ENCODE measurements around the gene MED8.

The MED8 gene

GRCh38 chr1:43358121-43358745, 31.4 kb downstream of the MED8 start:
- DNase-seq: no peak

- DNase-seq: no peak
These were observed 32.3 kb downstream of the MED8 start for GRCh38 chr1:43357251-43357650.

DNA sequence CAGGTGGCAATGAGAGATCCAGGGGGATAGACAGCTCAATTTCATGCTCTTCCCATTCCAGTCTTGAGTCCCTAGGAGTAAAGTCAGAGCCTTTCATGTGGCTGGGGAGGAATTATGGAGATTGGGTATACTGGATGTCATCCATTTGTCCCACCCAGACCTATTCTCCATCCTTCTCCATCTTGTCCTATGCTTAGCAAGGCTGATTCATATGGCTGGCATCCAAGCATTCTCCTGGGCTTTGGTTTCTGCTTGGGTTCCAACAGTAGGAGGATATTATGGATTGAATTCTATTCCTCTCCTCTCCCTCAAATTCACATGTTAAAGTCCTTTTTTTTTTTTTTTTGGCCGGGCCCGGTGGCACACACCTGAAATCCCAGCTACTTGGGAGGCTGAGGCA, 34.7 kb downstream of the MED8 start:
- DNase-seq: no peak

- no peak for DNase-seq
These were observed 35.1 kb downstream of the MED8 start for GRCh38 chr1:43354471-43354870.

GRCh38 chr1:43352881-43353280, 36.7 kb downstream of the MED8 start:
- no peak for DNase-seq

DNA sequence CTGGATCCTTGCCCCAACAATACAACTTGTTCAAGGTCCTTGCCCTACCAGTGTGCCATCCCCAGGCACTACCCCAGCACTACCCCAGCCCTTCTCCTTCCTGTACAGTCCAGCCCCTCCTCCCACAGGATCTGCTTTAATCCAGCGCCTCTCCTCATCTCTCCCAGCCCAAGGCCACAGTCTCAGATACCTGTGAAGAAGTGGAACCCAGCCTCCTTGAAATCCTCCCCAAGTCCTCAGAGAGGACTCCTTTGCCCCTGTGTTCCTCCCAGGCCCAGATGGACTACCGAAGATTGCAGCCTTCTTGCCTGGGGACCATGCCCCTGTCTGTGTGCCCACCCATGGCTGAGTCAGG, 37.3 kb downstream of the MED8 start:
- DNase-seq: no peak

DNA sequence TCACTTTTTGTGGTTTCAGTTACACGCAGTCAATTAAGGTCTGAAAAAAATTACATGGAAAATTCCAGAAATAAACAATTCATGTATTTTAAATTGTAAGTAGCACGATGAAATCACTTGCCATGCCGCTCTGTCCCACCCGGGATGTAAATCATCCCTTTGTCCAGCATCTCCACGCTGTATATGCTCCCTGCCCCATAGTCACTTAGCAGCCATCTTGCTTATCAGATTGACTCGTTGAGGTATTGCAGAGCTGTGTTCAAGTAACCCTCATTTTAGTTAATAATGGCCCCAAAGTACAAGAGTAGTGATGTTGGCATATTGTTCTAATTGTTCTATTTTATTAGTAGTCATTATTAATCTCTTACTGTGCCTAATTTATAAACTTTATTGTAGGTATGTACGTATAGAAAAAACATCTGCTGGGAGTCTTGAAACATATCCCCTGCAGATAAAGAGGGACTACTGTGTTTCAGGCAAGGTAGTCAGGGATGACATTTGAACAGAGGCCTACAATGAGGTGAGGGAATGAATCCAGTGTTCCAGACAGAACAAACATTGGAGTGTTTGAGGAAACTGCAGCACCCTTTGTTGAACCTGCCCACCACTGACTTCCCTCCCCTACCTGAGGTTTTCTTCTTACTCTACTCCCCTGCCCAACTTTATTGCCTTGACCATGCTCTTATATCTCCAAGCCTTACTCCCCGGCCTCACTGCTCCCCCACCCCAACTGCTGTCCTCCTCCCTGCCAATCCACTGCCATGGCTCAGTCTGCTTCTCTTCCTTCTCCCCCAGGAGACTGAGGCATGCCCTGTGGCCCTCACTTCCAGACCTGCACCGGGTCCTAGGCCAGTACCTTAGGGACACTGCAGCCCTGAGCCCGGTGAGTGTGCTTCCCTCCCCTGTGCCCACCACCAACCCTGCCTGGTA, 37.9 kb downstream of the MED8 start:
- no peak for DNase-seq

DNA sequence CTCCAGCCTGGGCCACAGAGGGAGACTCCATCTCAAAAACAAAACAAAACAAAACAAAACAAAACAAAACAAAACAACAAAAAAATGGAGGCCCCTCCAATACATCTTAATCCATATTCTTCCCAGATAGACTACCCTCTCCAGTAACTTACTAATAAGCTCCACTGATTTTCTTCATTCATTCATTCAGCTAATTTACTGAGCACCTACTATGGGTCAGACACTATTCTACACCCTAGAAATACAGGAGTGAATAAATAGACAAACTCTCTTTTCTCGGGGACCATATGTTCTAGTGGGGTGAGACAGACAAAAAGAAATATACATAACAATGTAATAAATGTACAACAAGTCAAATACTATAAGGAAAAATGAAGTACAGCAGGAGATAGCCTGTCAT, 38.6 kb downstream of the MED8 start:
- no peak for DNase-seq

DNA sequence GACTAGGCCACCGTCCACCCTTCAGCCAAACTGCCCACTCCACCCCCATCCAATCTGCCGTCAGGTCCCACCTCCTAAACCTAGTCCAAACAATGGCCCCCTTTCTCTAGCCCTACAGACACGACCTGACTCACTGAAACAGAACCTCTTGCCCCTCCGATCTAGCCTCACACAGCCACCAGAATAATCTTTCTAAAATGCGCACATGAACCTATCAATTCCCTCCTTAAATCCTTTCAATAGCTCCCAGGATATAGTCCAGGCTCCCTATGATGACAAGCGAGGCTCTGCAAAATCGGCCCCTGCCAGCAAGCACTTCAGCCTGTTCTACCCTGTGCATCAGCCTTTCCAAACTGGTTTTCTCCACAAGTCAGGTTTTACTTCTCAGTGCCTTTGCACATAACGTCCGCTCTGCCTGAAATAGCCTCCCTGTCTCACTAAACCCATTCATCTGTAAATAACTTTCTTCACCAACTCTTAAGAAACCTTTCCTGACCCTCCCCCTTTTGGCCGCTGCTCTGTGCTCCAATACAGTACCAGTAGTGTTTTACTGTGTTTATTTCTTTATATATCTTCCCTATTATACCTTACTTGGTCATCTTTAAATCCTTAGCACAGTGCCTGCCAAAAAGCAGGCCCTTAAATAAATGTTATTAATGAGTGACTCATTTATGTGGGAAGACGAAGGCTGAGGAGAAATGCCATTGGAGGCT, 39.9 kb downstream of the MED8 start:
- DNase-seq: no peak

- DNase-seq: peak; percentile 41
These were observed 40.6 kb downstream of the MED8 start for GRCh38 chr1:43348809-43349593.

GRCh38 chr1:43348343-43348808, 41.2 kb downstream of the MED8 start:
- no peak for DNase-seq

DNA sequence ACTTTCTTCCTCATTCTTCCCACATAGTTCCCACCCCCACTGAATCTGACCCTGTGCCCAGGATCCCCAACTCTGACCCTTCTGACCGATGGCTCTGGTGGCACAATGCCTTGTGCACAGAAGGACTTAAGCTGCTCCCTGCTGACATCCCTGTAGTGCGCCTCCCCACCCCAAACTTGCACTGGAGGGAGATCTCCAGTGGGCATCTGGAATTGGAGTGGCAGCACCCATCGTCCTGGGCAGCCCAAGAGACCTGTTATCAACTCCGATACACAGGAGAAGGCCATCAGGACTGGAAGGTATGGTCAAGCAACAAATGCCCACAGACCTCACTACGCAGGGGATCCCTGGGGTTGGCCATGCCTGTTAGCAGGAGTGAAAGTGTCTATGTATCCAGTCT, 43.0 kb downstream of the MED8 start:
- no peak for DNase-seq

- DNase-seq: no peak
These were observed 44.5 kb downstream of the MED8 start for GRCh38 chr1:43345120-43345519.

GRCh38 chr1:43344267-43344850, 45.2 kb downstream of the MED8 start:
- no peak for DNase-seq

DNA sequence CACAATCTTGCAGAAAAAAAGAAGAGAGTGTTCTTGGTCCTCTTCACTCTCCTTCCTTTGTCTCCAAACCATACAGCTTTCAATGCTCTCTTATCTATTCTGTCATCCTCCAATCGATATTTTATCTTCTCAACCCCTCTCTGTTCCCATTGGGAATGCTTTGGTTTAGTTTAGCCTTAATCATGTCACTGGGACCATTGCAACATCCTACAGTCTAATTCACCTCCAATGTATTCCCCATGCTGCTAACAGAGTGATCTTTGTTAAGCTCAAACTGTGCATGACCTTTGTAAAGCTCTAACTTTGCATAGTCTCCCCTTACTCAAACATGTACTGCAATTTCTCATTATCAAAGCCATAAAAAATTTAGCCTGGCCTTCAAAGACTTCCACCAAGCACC, 49.0 kb downstream of the MED8 start:
- DNase-seq: no peak

GRCh38 chr1:43339584-43340232, 49.9 kb downstream of the MED8 start:
- DNase-seq: no peak

DNA sequence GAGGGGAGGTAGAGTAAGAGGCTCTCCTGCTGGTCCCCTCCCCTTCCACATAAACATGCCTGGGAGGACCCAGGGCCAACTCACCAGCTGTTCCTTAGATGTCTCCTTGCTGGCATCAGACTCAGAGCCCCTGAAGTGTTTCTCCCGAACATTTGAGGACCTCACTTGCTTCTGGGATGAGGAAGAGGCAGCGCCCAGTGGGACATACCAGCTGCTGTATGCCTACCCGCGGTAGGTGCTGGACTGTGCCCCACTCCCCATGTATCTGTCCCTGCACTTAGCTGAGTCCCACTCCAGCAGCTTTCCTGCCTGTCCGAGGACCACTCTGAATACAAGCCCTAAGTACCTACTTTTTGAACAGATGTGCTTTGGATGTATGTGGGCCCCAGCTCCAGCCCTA, 51.6 kb downstream of the MED8 start:
- DNase-seq: no peak

- DNase-seq: no peak
These were observed 52.0 kb downstream of the MED8 start, which contains the start of gene MPL for GRCh38 chr1:43337588-43337987. Gene MPL, plus strand, starts transcription at chr1:43337818. Its CDS starts 31 bp downstream, at chr1:43337849.

DNA sequence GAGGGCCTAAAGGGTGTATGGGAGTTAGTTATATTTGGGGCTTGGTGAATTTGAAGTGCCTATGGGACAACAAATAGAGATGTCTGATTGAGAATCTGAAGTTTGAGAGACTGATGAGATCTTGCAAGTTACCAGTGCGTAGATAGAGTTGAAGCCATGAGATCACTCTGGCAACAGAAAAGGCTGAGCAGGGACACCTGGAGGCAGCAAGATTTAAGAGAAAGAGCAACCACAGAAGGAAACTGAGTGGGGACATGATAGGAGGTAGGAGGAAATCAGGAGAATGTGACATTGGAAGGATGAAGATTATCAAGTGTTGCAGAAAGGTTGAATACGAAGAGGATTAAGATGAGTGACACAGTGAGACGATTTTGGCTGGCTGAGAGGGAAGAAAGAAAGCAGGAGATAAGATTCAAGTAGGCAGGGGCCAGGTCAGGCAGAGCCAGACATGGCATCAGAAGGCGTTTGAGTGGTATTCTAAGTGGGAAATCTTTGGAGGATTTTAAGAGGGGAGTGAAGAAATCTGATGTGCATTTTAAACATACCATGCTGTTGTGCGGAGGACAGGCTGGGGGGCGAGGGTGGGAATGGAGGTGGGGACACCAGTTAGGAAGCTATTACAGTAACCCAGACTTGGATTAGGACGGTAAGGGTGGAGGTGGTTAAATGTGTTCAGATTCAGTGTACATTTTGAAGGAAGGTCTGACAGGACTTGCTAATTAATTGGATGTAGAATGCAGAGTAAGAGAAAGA, 55.0 kb downstream of the MED8 start:
- DNase-seq: no peak
